ENCODE results near the gene MANEA. TPM values are rescaled to one million over a fixed set of nuclear protein-coding genes. Genes with fewer than 3 reads are reported as not detected.

MANEA gene
- total and polyA plus RNA-seq, 2 of the 13 experiments (the other 11 are each of a cell fraction or from before 2014, with no cell fraction given): 10.0 to 10.9 TPM

GRCh38 chr6:95577304-95578105 is at the start of gene MANEA (continued):
- TF ChIP-seq BHLHE40 (IDR thresholded peaks at IDR 0.05; ENCODE audit: low read length) (no peak), CCDC6 (CRISPR knock-in tag; IDR thresholded peaks at IDR 0.05) (no peak), EHMT2 (IDR thresholded peaks at IDR 0.05; ENCODE audit: borderline replicate concordance, low read depth, low read length) (no peak), HOXA7 (CRISPR knock-in tag; IDR thresholded peaks at IDR 0.05) (no peak), RBAK (CRISPR knock-in tag; IDR thresholded peaks at IDR 0.05) (no peak), ZNF75D (CRISPR knock-in tag; IDR thresholded peaks at IDR 0.05; ENCODE audit: borderline replicate concordance) (no peak), ZNF138 (CRISPR knock-in tag; IDR thresholded peaks at IDR 0.05; ENCODE audit: low read depth) (no peak), IRX3 (CRISPR knock-in tag; IDR thresholded peaks at IDR 0.05; ENCODE audit: borderline replicate concordance, low read depth) (0 out of 2 replicates have a peak, but pooled peaks have one; percentile 61), NFIB (CRISPR knock-in tag; IDR thresholded peaks at IDR 0.05; ENCODE audit: borderline replicate concordance) (no peak), U2AF1 (optimal IDR thresholded peaks at IDR 0.05; ENCODE audit: low read depth, low read length) (no peak), HNRNPUL1 (IDR thresholded peaks at IDR 0.05; ENCODE audit: low read depth, low read length) (no peak), NFE2 (CRISPR knock-in tag; IDR thresholded peaks at IDR 0.05) (no peak), SP1 (IDR thresholded peaks at IDR 0.05) (no peak), SP1 (CRISPR knock-in tag; IDR thresholded peaks at IDR 0.05) (no peak), ZBTB20 (CRISPR knock-in tag; IDR thresholded peaks at IDR 0.05; ENCODE audit: borderline replicate concordance, low read depth) (no peak), CENPT (CRISPR knock-in tag; IDR thresholded peaks at IDR 0.05; ENCODE audit: low read depth) (no peak), GATA4 (IDR thresholded peaks at IDR 0.05; ENCODE audit: borderline replicate concordance, low read depth) (no peak), ZGPAT (CRISPR knock-in tag; IDR thresholded peaks at IDR 0.05) (peak; percentile 50; the same call in 1 of the 2 replicates), MTF2 (CRISPR knock-in tag; IDR thresholded peaks at IDR 0.05; ENCODE audit: borderline replicate concordance) (peak; percentile 70; the same call in 1 of the 2 replicates), ZNF644 (CRISPR knock-in tag; IDR thresholded peaks at IDR 0.05; ENCODE audit: low read depth) (no peak), ZNF513 (CRISPR knock-in tag; conservative IDR thresholded peaks at IDR 0.05) (no peak), ZNF33A (CRISPR knock-in tag; IDR thresholded peaks at IDR 0.05; ENCODE audit: borderline replicate concordance) (no peak)
- TF ChIP-seq, protein P1, sequence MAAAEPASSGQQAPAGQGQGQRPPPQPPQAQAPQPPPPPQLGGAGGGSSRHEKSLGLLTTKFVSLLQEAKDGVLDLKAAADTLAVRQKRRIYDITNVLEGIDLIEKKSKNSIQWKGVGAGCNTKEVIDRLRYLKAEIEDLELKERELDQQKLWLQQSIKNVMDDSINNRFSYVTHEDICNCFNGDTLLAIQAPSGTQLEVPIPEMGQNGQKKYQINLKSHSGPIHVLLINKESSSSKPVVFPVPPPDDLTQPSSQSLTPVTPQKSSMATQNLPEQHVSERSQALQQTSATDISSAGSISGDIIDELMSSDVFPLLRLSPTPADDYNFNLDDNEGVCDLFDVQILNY (CRISPR knock-in tag; conservative IDR thresholded peaks at IDR 0.05): no peak
- TF ChIP-seq, protein P2, sequence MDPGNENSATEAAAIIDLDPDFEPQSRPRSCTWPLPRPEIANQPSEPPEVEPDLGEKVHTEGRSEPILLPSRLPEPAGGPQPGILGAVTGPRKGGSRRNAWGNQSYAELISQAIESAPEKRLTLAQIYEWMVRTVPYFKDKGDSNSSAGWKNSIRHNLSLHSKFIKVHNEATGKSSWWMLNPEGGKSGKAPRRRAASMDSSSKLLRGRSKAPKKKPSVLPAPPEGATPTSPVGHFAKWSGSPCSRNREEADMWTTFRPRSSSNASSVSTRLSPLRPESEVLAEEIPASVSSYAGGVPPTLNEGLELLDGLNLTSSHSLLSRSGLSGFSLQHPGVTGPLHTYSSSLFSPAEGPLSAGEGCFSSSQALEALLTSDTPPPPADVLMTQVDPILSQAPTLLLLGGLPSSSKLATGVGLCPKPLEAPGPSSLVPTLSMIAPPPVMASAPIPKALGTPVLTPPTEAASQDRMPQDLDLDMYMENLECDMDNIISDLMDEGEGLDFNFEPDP (CRISPR knock-in tag; conservative IDR thresholded peaks at IDR 0.05): no peak
- TF ChIP-seq, protein P3, sequence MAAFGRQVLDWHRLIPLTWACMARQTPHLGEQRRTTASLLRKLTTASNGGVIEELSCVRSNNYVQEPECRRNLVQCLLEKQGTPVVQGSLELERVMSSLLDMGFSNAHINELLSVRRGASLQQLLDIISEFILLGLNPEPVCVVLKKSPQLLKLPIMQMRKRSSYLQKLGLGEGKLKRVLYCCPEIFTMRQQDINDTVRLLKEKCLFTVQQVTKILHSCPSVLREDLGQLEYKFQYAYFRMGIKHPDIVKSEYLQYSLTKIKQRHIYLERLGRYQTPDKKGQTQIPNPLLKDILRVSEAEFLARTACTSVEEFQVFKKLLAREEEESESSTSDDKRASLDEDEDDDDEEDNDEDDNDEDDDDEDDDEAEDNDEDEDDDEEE (CRISPR knock-in tag; IDR thresholded peaks at IDR 0.05): no peak; the same call in 1 of the 2 replicates

Measured in HepG2 (cell line).